K562 (cell line): ENCODE results near the gene C3. TPM values are rescaled to one million over a fixed set of nuclear protein-coding genes. Genes with fewer than 3 reads are reported as not detected.
A peak's percentile ranks its signal among the peaks of the same experiment; 100 is the strongest.

ENCODE experiments used
- BCOR ChIP-seq: fragments of 450-650 bp; IDR thresholded peaks from 2 replicates; pipeline ENCODE4 v1.6.1; 2016
- BMI1 ChIP-seq: fragments of 150-350 bp; IDR thresholded peaks from 2 replicates; pipeline ENCODE4 v1.6.1; 2014; ENCODE audit warnings: low read length
- CBX3 ChIP-seq, 2 experiments: IDR thresholded peaks; 1 replicate in 1 of 2; 2 replicates in 1 of 2; pipeline ENCODE4 v1.6.1; 2012; ENCODE audit warnings: inconsistent platforms in 2 of 2, low read length in 2 of 2, borderline replicate concordance in 1 of 2, control low read depth in 1 of 2
- COPS2 ChIP-seq: fragments of 450-650 bp; conservative IDR thresholded peaks from 2 replicates; pipeline ENCODE4 v1.6.1; 2016; ENCODE audit warnings: mild to moderate bottlenecking, moderate library complexity
- E2F3 ChIP-seq: fragments of 250-450 bp; sonication (Bioruptor Pico); IDR thresholded peaks from 2 replicates; pipeline ENCODE4 v1.4.0; 2020; ENCODE audit warnings: mild to moderate bottlenecking
- E2F5 ChIP-seq: sonication (generic); formaldehyde crosslinking; IDR thresholded peaks from 2 replicates; pipeline ENCODE4 v1.8.0; 2022; ENCODE audit warnings: mild to moderate bottlenecking, missing genetic modification reagents
- FOS ChIP-seq: IDR thresholded peaks from 3 replicates; pipeline ENCODE4 v1.6.1; 2011; ENCODE audit not compliant: insufficient read length; ENCODE audit errors: extremely low read depth
- HCFC1 ChIP-seq: IDR thresholded peaks from 2 replicates; pipeline ENCODE4 v1.6.1; 2012; ENCODE audit warnings: low read depth, low read length, improper control_type of control experiment
- HLTF ChIP-seq: fragments of 450-650 bp; IDR thresholded peaks from 2 replicates; pipeline ENCODE4 v1.6.1; 2016
- HNRNPK ChIP-seq: fragments of 200-400 bp; formaldehyde crosslinking; IDR thresholded peaks from one replicate; pipeline ENCODE4 v1.6.1; 2018; ENCODE audit warnings: mild to moderate bottlenecking, low read depth, low read length; ENCODE audit not compliant: poor library complexity, severe bottlenecking
- IFI16 ChIP-seq: fragments of 250-450 bp; sonication (Bioruptor Pico); IDR thresholded peaks from 2 replicates; pipeline ENCODE4 v2.1.2; 2022; ENCODE audit warnings: mild to moderate bottlenecking, inconsistent platforms
- KDM5B ChIP-seq: fragments of 200-600 bp; sonication (generic); IDR thresholded peaks from 2 replicates; pipeline ENCODE4 v1.6.1; 2012; ENCODE audit warnings: low read depth, mild to moderate bottlenecking, moderate library complexity, low read length, control low read depth, inconsistent platforms; ENCODE audit not compliant: insufficient replicate concordance
- MEIS2 ChIP-seq: fragments of 450-650 bp; IDR thresholded peaks from 2 replicates; pipeline ENCODE4 v1.6.1; 2014; ENCODE audit warnings: mild to moderate bottlenecking; ENCODE audit not compliant: partially characterized antibody
- NKRF ChIP-seq: fragments of 450-650 bp; IDR thresholded peaks from 2 replicates; pipeline ENCODE4 v1.6.1; 2016; ENCODE audit warnings: borderline replicate concordance
- NRF1 ChIP-seq, 2 experiments: fragments of 450-650 bp; IDR thresholded peaks in 1 of 2; conservative IDR thresholded peaks in 1 of 2; 2 replicates each; pipeline ENCODE4 v1.6.1; 2014; ENCODE audit warnings: mild to moderate bottlenecking in 2 of 2
- RAD51 ChIP-seq: fragments of 450-650 bp; IDR thresholded peaks from 2 replicates; pipeline ENCODE4 v1.7.1; 2016; ENCODE audit warnings: low read depth, mild to moderate bottlenecking, borderline replicate concordance
- RBM25 ChIP-seq: fragments of 200-400 bp; formaldehyde crosslinking; IDR thresholded peaks from 2 replicates; pipeline ENCODE4 v1.6.1; 2018; ENCODE audit warnings: low read length, low read depth, moderate library complexity; ENCODE audit not compliant: severe bottlenecking
- SIX5 ChIP-seq, 2 experiments: IDR thresholded peaks; 2 replicates each; pipeline ENCODE4 v1.6.1; 2011; ENCODE audit warnings: low read length in 2 of 2, borderline replicate concordance in 1 of 2, low read depth in 1 of 2, mild to moderate bottlenecking in 1 of 2, moderate library complexity in 1 of 2; ENCODE audit not compliant: insufficient read depth in 1 of 2
- SRSF7 ChIP-seq: fragments of 200-400 bp; formaldehyde crosslinking; optimal IDR thresholded peaks from 2 replicates; pipeline ENCODE3; 2017; ENCODE audit warnings: mild to moderate bottlenecking, low read depth, low read length
- TCF7L2 ChIP-seq: fragments of 150-350 bp; IDR thresholded peaks from 2 replicates; pipeline ENCODE4 v1.6.1; 2016; ENCODE audit warnings: low read depth, mild to moderate bottlenecking, low read length, moderate library complexity
- TOE1 ChIP-seq, 2 experiments: fragments of 450-650 bp in 1 of 2; sonication (generic) in 1 of 2; formaldehyde crosslinking in 1 of 2; IDR thresholded peaks; 2 replicates each; pipeline versions ENCODE4 v1.7.1 to v1.8.0; 2016 to 2022; ENCODE audit warnings: borderline replicate concordance in 2 of 2, mild to moderate bottlenecking in 2 of 2, antibody characterized with exemption in 1 of 2, inconsistent platforms in 1 of 2, low read depth in 1 of 2, missing genetic modification reagents in 1 of 2, moderate library complexity in 1 of 2
- USF1 ChIP-seq: sonication (generic); formaldehyde crosslinking; IDR thresholded peaks from 2 replicates; pipeline ENCODE4 v1.9.0; 2022; ENCODE audit warnings: mild to moderate bottlenecking, missing genetic modification reagents
- ZNF175 ChIP-seq: fragments of 200-800 bp; sonication (Bioruptor generic); IDR thresholded peaks from 2 replicates; pipeline ENCODE4 v1.6.1; 2016; ENCODE audit warnings: low read depth, mild to moderate bottlenecking, missing genetic modification characterization, missing compliant biosample characterization
- ZNF395 ChIP-seq: fragments of 200-800 bp; sonication (Bioruptor generic); IDR thresholded peaks from 2 replicates; pipeline ENCODE4 v1.6.1; 2017; ENCODE audit warnings: missing genetic modification characterization, missing compliant biosample characterization
- polyA plus RNA-seq, 8 experiments: library from polyadenylated mRNA; depleted of rRNA in 4 of 8; stranded (reverse) in 5 of 8; unstranded in 3 of 8; fragments of >200 nt; fragmentation: Nextera tagmentation in 2 of 8; fragmentation: Illumina TruSeq in 1 of 8; extraction: Ambion mirVana in 2 of 8; extraction: Trizol in 1 of 8; gene quantifications; 2 replicates each; pipeline versions ENCODE4 v1.2.1 to v1.2.3, GENCODE V29; 2011 to 2014; ENCODE audit warnings: inconsistent platforms in 1 of 8, missing spikeins in 1 of 8
- total RNA-seq, 7 experiments: library from RNA; depleted of rRNA in 6 of 7; stranded (reverse); fragments of >200 nt in 6 of 7; fragmentation: Illumina TruSeq in 2 of 7; extraction: Trizol in 2 of 7; gene quantifications; 2 replicates each; pipeline versions ENCODE4 v1.2.1 to v1.2.3, GENCODE V29; 2011 to 2021; ENCODE audit warnings: low replicate concordance in 1 of 7

C3 gene
- total and polyA plus RNA-seq, 9 of the 15 experiments (the other 6 are each of a cell fraction or from before 2014, with no cell fraction given) = 0.59 to 10.6 (median 2.2) TPM

GRCh38 chr19:6761053-6761676 is 40.7 kb upstream of the C3 start (continued):
- TF ChIP-seq MEIS2 (peak; percentile 25), TOE1 (IDR thresholded peaks at IDR 0.05; ENCODE audit: borderline replicate concordance) (peak; percentile 79), TOE1 (CRISPR knock-in tag; IDR thresholded peaks at IDR 0.05; ENCODE audit: borderline replicate concordance, low read depth) (no peak), NRF1 (conservative IDR thresholded peaks at IDR 0.05 in 1 of 2, IDR thresholded peaks at IDR 0.05 in 1 of 2) (no peak), CBX3 (IDR thresholded peaks at IDR 0.05; ENCODE audit: borderline replicate concordance in 1 of 2, low read length in 2 of 2) (peak in 1 of 2 experiments; percentile 86; a peak in 2 of 3 replicates), E2F5 (CRISPR knock-in tag) (no peak), RAD51 (peak; percentile 80), ZNF395 (CRISPR knock-in tag) (0 out of 2 replicates have a peak, but pooled peaks have one; percentile 27), HNRNPK (no peak), HCFC1 (peak; percentile 88), HLTF (no peak), NKRF (no peak), KDM5B (no peak), BMI1 (no peak), RBM25 (peak; percentile 7), USF1 (peak; percentile 94), BCOR (peak; percentile 51; the same call in 1 of the 2 replicates), SIX5 (IDR thresholded peaks at IDR 0.05; ENCODE audit: borderline replicate concordance in 1 of 2, insufficient read depth in 1 of 2, low read depth in 1 of 2, low read length in 2 of 2) (peak; percentile 69 to 70), ZNF175 (CRISPR knock-in tag) (no peak), E2F3 (no peak), IFI16 (no peak), SRSF7 (no peak), FOS (peak; percentile 45), TCF7L2 (no peak), COPS2 (no peak)
